ENCODE data around the gene EIF3A.
"Not testable (repeated sequence)": the region's sequence is repeated elsewhere in the genome, so short reads cannot be mapped to it uniquely, and the experiment has no call there.

The EIF3A gene

GRCh38 chr10:119098576-119098975, 18.0 kb upstream of the EIF3A start:
- H3K4me3 ChIP-seq (ENCODE audit: low read length): no peak overlapping the region
- H3K79me2 ChIP-seq (ENCODE audit: control insufficient read depth, low read length): no peaks in the 10 kb centered on the region
- H3K9me3 ChIP-seq (ENCODE audit: control insufficient read depth, insufficient read depth, low read length): no peaks in the 10 kb centered on the region
- H3K4me1 ChIP-seq (ENCODE audit: control insufficient read depth, low read length): peaks cover 33% of the 10 kb centered on the region
- H3F3A ChIP-seq (ENCODE audit: control insufficient read depth, insufficient read depth): peaks cover 9% of the 10 kb centered on the region; the same call in 1 of the 2 replicates
- no peak overlapping the region for H3K27ac ChIP-seq (ENCODE audit: low read depth, low read length)
- TF ChIP-seq, protein P1, sequence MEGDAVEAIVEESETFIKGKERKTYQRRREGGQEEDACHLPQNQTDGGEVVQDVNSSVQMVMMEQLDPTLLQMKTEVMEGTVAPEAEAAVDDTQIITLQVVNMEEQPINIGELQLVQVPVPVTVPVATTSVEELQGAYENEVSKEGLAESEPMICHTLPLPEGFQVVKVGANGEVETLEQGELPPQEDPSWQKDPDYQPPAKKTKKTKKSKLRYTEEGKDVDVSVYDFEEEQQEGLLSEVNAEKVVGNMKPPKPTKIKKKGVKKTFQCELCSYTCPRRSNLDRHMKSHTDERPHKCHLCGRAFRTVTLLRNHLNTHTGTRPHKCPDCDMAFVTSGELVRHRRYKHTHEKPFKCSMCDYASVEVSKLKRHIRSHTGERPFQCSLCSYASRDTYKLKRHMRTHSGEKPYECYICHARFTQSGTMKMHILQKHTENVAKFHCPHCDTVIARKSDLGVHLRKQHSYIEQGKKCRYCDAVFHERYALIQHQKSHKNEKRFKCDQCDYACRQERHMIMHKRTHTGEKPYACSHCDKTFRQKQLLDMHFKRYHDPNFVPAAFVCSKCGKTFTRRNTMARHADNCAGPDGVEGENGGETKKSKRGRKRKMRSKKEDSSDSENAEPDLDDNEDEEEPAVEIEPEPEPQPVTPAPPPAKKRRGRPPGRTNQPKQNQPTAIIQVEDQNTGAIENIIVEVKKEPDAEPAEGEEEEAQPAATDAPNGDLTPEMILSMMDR (IDR thresholded peaks at IDR 0.05; ENCODE audit: low read depth, low read length, poor library complexity, severe bottlenecking): no peak
- no peak overlapping the region for H3K4me2 ChIP-seq (ENCODE audit: low read length)
- H3K9me2 ChIP-seq (replicated peaks; ENCODE audit: control insufficient read depth, low read length): no peaks in the 10 kb centered on the region
- H3K36me3 ChIP-seq (ENCODE audit: control insufficient read depth, low read length): no peaks in the 10 kb centered on the region
- 0 out of 2 replicates have a peak, but pooled peaks cover 2% of the 10 kb centered on the region for H3K27me3 ChIP-seq (ENCODE audit: control insufficient read depth, low read length)
- no peaks in the 10 kb centered on the region for H4K20me1 ChIP-seq (ENCODE audit: control insufficient read depth, insufficient read depth, low read depth, low read length)

GRCh38 chr10:119096641-119097415, 16.2 kb upstream of the EIF3A start:
- H3K79me2 ChIP-seq (ENCODE audit: control insufficient read depth, low read length); H3K36me3 ChIP-seq (ENCODE audit: control insufficient read depth, low read length); H3K27ac ChIP-seq (ENCODE audit: low read depth, low read length); H4K20me1 ChIP-seq (ENCODE audit: control insufficient read depth, insufficient read depth, low read depth, low read length); H3K27me3 ChIP-seq (ENCODE audit: control insufficient read depth, low read length); H3F3A ChIP-seq (ENCODE audit: control insufficient read depth, insufficient read depth); H3K4me2 ChIP-seq (ENCODE audit: low read length); H3K4me3 ChIP-seq (ENCODE audit: low read length); H3K9me2 ChIP-seq (replicated peaks; ENCODE audit: control insufficient read depth, low read length); H3K9me3 ChIP-seq (ENCODE audit: control insufficient read depth, insufficient read depth, low read length): not testable (repeated sequence)
- peaks cover 15% of the 10 kb centered on the region for H3K4me1 ChIP-seq (ENCODE audit: control insufficient read depth, low read length)

DNA sequence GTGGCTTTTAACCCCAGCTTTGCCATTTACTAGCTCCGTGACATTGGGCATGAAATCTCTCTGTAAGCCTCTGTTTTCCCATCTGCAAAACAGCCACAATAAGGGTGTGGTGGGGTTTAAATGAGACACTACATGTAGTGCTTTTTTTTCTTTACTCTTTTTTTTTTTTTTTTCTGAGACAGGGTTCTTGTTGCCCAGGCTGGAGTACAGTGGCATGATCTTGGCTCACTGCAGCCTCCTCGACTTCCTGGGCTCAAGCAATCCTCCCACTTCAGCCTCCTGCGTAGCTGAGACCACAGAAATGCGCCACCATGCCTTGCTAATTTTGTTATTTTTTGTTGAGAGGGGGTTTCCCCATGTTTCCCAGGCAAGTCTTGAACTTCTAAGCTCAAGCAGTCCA, 15.0 kb upstream of the EIF3A start:
- Histone ChIP-seq H3K4me2 (ENCODE audit: low read length) (no peak overlapping the region), H3K36me3 (ENCODE audit: control insufficient read depth, low read length) (no peaks in the 10 kb centered on the region), H4K20me1 (ENCODE audit: control insufficient read depth, insufficient read depth, low read depth, low read length) (no peaks in the 10 kb centered on the region)

GRCh38 chr10:119090968-119091367, 10.4 kb upstream of the EIF3A start:
- H3K9me2 ChIP-seq (replicated peaks; ENCODE audit: control insufficient read depth, low read length): no peaks in the 10 kb centered on the region
- H4K20me1 ChIP-seq (ENCODE audit: control insufficient read depth, insufficient read depth, low read depth, low read length): no peaks in the 10 kb centered on the region
- H3K27me3 ChIP-seq (ENCODE audit: control insufficient read depth, low read length): no peaks in the 10 kb centered on the region
- H3K4me2 ChIP-seq (ENCODE audit: low read length): no peak overlapping the region
- TF ChIP-seq, protein P1 (IDR thresholded peaks at IDR 0.05; ENCODE audit: low read depth, low read length, poor library complexity, severe bottlenecking): no peak
- no peak for TF ChIP-seq EZH2phosphoT487 (IDR thresholded peaks at IDR 0.05; ENCODE audit: borderline replicate concordance, low read length)
- no peak overlapping the region for H3K4me3 ChIP-seq (ENCODE audit: low read length)
- no peaks in the 10 kb centered on the region for H3K79me2 ChIP-seq (ENCODE audit: control insufficient read depth, low read length)
- H3F3A ChIP-seq (ENCODE audit: control insufficient read depth, insufficient read depth): peaks cover 6% of the 10 kb centered on the region
- no peaks in the 10 kb centered on the region for H3K9me3 ChIP-seq (ENCODE audit: control insufficient read depth, insufficient read depth, low read length)
- H3K36me3 ChIP-seq (ENCODE audit: control insufficient read depth, low read length): no peaks in the 10 kb centered on the region
- peaks cover 29% of the 10 kb centered on the region for H3K4me1 ChIP-seq (ENCODE audit: control insufficient read depth, low read length)
- H3K27ac ChIP-seq (ENCODE audit: low read depth, low read length): no peak overlapping the region

More for the DNA sequence above, 15.0 kb upstream of the EIF3A start:
- 0 out of 2 replicates have a peak, but pooled peaks cover 2% of the 10 kb centered on the region for H3K27me3 ChIP-seq (ENCODE audit: control insufficient read depth, low read length)
- TF ChIP-seq, protein P1 (IDR thresholded peaks at IDR 0.05; ENCODE audit: low read depth, low read length, poor library complexity, severe bottlenecking): no peak
- no peak for TF ChIP-seq EZH2phosphoT487 (IDR thresholded peaks at IDR 0.05; ENCODE audit: borderline replicate concordance, low read length)
- peaks cover 9% of the 10 kb centered on the region for H3K4me1 ChIP-seq (ENCODE audit: control insufficient read depth, low read length)
- no peaks in the 10 kb centered on the region for H3K9me3 ChIP-seq (ENCODE audit: control insufficient read depth, insufficient read depth, low read length)
- no peak overlapping the region for H3K4me3 ChIP-seq (ENCODE audit: low read length)
- H3F3A ChIP-seq (ENCODE audit: control insufficient read depth, insufficient read depth): no peaks in the 10 kb centered on the region
- H3K9me2 ChIP-seq (replicated peaks; ENCODE audit: control insufficient read depth, low read length): no peaks in the 10 kb centered on the region
- no peaks in the 10 kb centered on the region for H3K79me2 ChIP-seq (ENCODE audit: control insufficient read depth, low read length)
- H3K27ac ChIP-seq (ENCODE audit: low read depth, low read length): no peak overlapping the region
